Measurements from ENCODE around the gene MMP12.

DNA sequence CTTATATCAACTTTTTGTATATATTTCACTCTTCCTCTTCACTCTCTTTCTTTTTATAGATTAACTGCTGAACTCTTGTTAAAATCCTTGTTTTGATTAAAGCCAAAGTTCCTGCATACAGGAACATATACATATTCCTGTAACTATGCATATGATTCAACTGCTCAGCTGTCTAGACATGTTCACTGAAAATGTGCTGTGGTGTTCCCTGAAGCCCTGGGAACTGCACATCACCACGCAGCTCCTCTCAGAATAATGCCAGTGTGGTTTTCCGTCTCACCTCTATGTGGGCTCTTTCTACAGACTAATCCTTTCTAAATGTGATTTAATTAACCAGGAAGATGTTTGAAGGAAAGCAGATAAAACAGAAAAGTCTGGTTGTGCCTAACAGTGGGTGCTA, 25.6 kb upstream of the MMP12 start:
- TF ChIP-seq CTCF (conservative IDR thresholded peaks at IDR 0.05; ENCODE audit: low read length) (no peak), EZH2phosphoT487 (IDR thresholded peaks at IDR 0.05; ENCODE audit: borderline replicate concordance, low read depth, low read length) (no peak)
